Stimulated activated CD8-positive, alpha-beta memory T cell treated with anti-CD3 and anti-CD28 coated beads, Interleukin-2, amount 100 ng/mL, for 1 hour (primary cell): Measurements from ENCODE around the gene LRRC3.

ENCODE experiments used
- DNase-seq, 2 donors: peaks; one replicate each; pipeline ENCODE4 v3.0.0-alpha.2; 2020; ENCODE audit warnings: low read depth in 2 of 2

LRRC3 gene

GRCh38 chr21:44511219-44511937 lies 56.1 kb downstream of the LRRC3 start:
- no peak for DNase-seq
